Measurements from ENCODE around the gene KERA. TPM values are rescaled to one million over a fixed set of nuclear protein-coding genes. Genes with fewer than 3 reads are reported as not detected.

The KERA gene
- total RNA-seq, 1 donor from 2014 or later = not detected

- H3K9me3 Mint-ChIP-seq (ENCODE audit: unreplicated experiment) = no peaks in the 10 kb centered on the region
- no peak overlapping the region for H3K27ac Mint-ChIP-seq (ENCODE audit: unreplicated experiment)
- no peak for DNase-seq
- H3K27me3 Mint-ChIP-seq (ENCODE audit: unreplicated experiment) = no peaks in the 10 kb centered on the region
- H3K4me1 Mint-ChIP-seq (ENCODE audit: low read depth, unreplicated experiment) = no peaks in the 10 kb centered on the region
- no peak overlapping the region for H3K4me3 Mint-ChIP-seq (ENCODE audit: unreplicated experiment)
- no peak for TF ChIP-seq CTCF (IDR thresholded peaks at IDR 0.05; ENCODE audit: partially characterized antibody, unreplicated experiment)
- H3K36me3 Mint-ChIP-seq (ENCODE audit: unreplicated experiment) = no peaks in the 10 kb centered on the region
Observed at GRCh38 chr12:91103101-91103500, 45.3 kb upstream of the KERA start.

GRCh38 chr12:91100906-91101305, 43.1 kb upstream of the KERA start:
- TF ChIP-seq CTCF (IDR thresholded peaks at IDR 0.05; ENCODE audit: partially characterized antibody, unreplicated experiment) = no peak
- Mint-ChIP-seq H3K27ac (ENCODE audit: unreplicated experiment) (no peak overlapping the region), H3K27me3 (ENCODE audit: unreplicated experiment) (no peaks in the 10 kb centered on the region), H3K4me1 (ENCODE audit: low read depth, unreplicated experiment) (no peaks in the 10 kb centered on the region), H3K9me3 (ENCODE audit: unreplicated experiment) (no peaks in the 10 kb centered on the region), H3K36me3 (ENCODE audit: unreplicated experiment) (no peaks in the 10 kb centered on the region), H3K4me3 (ENCODE audit: unreplicated experiment) (no peak overlapping the region)
- no peak for DNase-seq

DNA sequence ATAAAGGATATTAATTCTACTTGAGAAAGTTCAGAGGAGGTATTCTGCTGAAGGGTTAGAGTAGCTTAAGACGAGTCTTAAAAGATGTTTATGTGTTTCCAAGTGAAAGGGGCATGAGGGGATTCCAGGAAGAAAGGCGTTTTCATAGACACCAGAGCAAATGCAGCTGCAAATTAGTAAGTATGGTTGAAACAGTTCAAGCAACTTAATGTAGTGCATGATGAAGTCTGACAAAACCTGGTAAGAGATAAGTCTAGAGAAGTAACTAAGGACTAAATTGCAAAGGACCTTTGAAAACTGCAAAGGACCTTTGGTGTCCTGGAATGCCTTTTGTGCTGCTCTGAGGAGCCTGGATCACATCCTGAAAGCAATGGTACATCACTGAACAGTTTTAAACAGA, 42.0 kb upstream of the KERA start:
- no peaks in the 10 kb centered on the region for H3K4me1 Mint-ChIP-seq (ENCODE audit: low read depth, unreplicated experiment)
- H3K27ac Mint-ChIP-seq (ENCODE audit: unreplicated experiment) = no peak overlapping the region
- no peaks in the 10 kb centered on the region for H3K27me3 Mint-ChIP-seq (ENCODE audit: unreplicated experiment)

DNA sequence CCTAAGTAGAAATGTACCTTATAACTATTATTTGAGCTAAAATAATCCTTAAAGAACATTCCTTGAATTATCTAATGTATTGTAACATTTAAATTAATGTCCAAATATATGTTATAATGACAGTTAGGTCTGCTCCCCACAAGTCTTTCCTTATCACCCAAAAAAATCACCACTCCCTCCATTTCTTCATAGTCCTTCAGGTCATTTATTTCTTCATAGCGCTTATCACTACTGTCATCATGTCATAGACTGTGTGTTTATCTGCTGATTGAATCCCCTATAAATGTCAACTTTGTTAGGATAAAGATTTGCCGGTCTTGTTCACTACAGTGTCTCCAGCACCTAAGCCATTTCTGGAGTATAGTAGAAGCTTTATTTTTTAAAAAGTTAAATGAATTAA, 41.5 kb upstream of the KERA start:
- no peak for DNase-seq
- H3K9me3 Mint-ChIP-seq (ENCODE audit: unreplicated experiment) = no peaks in the 10 kb centered on the region
- H3K27ac Mint-ChIP-seq (ENCODE audit: unreplicated experiment) = no peak overlapping the region
- no peak for TF ChIP-seq CTCF (IDR thresholded peaks at IDR 0.05; ENCODE audit: partially characterized antibody, unreplicated experiment)
- no peaks in the 10 kb centered on the region for H3K4me1 Mint-ChIP-seq (ENCODE audit: low read depth, unreplicated experiment)
- H3K4me3 Mint-ChIP-seq (ENCODE audit: unreplicated experiment) = no peak overlapping the region
- H3K27me3 Mint-ChIP-seq (ENCODE audit: unreplicated experiment) = no peaks in the 10 kb centered on the region
- H3K36me3 Mint-ChIP-seq (ENCODE audit: unreplicated experiment) = no peaks in the 10 kb centered on the region

More for the DNA sequence above, 42.0 kb upstream of the KERA start:
- Mint-ChIP-seq H3K9me3 (ENCODE audit: unreplicated experiment) (no peaks in the 10 kb centered on the region), H3K36me3 (ENCODE audit: unreplicated experiment) (no peaks in the 10 kb centered on the region), H3K4me3 (ENCODE audit: unreplicated experiment) (no peak overlapping the region)
- no peak for DNase-seq
- TF ChIP-seq CTCF (IDR thresholded peaks at IDR 0.05; ENCODE audit: partially characterized antibody, unreplicated experiment) = no peak

- Mint-ChIP-seq H3K4me3 (ENCODE audit: unreplicated experiment) (no peak overlapping the region), H3K4me1 (ENCODE audit: low read depth, unreplicated experiment) (no peaks in the 10 kb centered on the region), H3K36me3 (ENCODE audit: unreplicated experiment) (no peaks in the 10 kb centered on the region), H3K27me3 (ENCODE audit: unreplicated experiment) (no peaks in the 10 kb centered on the region), H3K9me3 (ENCODE audit: unreplicated experiment) (no peaks in the 10 kb centered on the region), H3K27ac (ENCODE audit: unreplicated experiment) (no peak overlapping the region)
- no peak for DNase-seq
- TF ChIP-seq CTCF (IDR thresholded peaks at IDR 0.05; ENCODE audit: partially characterized antibody, unreplicated experiment) = no peak
Observed at GRCh38 chr12:91098941-91099340, 41.1 kb upstream of the KERA start.

Data from glutamatergic neuron (in vitro differentiated cells).